Upper lobe of right lung (tissue), 1 donor: ENCODE results near the gene MIDN. TPM values are rescaled to one million over a fixed set of nuclear protein-coding genes. Genes with fewer than 3 reads are reported as not detected.

ENCODE experiments used
- ATAC-seq: fragments of 200-7000 bp; cut with Tn5 transposase; one replicate; pipeline ENCODE4 v1.9.1; 2020; ENCODE audit warnings: mild to moderate bottlenecking, moderate library complexity
- DNase-seq: peaks from one replicate; pipeline ENCODE4 v3.0.0-alpha.2; 2020
- H3K27ac ChIP-seq: fragments of 200-600 bp; one replicate; pipeline ENCODE4 v1.8.0; 2022
- H3K27me3 ChIP-seq: fragments of 200-600 bp; one replicate; pipeline ENCODE4 v1.8.0; 2022; ENCODE audit warnings: mild to moderate bottlenecking
- H3K36me3 ChIP-seq: fragments of 200-600 bp; one replicate; pipeline ENCODE4 v1.8.0; 2022
- H3K4me1 ChIP-seq: fragments of 200-600 bp; one replicate; pipeline ENCODE4 v1.8.0; 2022
- H3K4me3 ChIP-seq: fragments of 200-600 bp; one replicate; pipeline ENCODE4 v1.8.0; 2022; ENCODE audit warnings: mild to moderate bottlenecking
- H3K9me3 ChIP-seq: fragments of 200-600 bp; one replicate; pipeline ENCODE4 v1.8.0; 2022
- intact Hi-C: fragments of 100-400 bp; cut with DNase I; formaldehyde crosslinking; loops from one replicate; pipeline ENCODE4 v1.11.0; 2022
- total RNA-seq: library from RNA; stranded (reverse); fragmentation: NEBNext Ultra II Directional; extraction: Animal tissue kit (Norgen Biotek cat#: 25700); gene quantifications from one replicate; pipeline ENCODE4 v1.2.1, GENCODE V29; 2021
- TF ChIP-seq, protein P1 (sequence below): fragments of 200-600 bp; IDR thresholded peaks from one replicate; pipeline ENCODE4 v1.8.0; 2022; ENCODE audit warnings: antibody characterized with exemption
- donor health status: DM: no; HTN: yes; CAD: no; lungs with severe emphysema.

Gene MIDN
- total RNA-seq, 1 donor from 2014 or later: 135 TPM

DNA sequence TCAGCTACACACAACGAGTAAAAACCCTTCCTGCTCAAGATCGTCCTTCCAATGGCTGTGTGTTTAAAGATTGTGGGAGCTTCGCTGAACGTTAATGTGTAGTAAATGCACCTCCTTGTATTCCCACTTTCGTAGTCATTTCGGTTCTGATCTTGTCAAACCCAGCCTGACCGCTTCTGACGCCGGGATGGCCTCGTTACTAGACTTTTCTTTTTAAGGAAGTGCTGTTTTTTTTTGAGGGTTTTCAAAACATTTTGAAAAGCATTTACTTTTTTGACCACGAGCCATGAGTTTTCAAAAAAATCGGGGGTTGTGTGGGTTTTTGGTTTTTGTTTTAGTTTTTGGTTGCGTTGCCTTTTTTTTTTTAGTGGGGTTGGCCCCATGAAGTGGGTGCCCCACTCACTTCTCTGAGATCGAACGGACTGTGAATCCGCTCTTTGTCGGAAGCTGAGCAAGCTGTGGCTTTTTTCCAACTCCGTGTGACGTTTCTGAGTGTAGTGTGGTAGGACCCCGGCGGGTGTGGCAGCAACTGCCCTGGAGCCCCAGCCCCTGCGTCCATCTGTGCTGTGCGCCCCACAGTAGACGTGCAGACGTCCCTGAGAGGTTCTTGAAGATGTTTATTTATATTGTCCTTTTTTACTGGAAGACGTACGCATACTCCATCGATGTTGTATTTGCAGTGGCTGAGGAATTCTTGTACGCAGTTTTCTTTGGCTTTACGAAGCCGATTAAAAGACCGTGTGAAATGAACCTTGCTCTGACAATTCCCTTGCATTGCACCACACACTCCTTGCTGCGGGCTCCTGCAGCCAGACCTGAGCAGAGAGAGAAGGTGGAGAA, 24.3 kb downstream of the MIDN start:
- H3K9me3 ChIP-seq: no peaks in the 10 kb centered on the region
- peaks cover 69% of the 10 kb centered on the region for H3K4me1 ChIP-seq
- ATAC-seq: no peak
- H3K4me3 ChIP-seq: peak overlapping the region; percentile 69
- peaks cover 52% of the 10 kb centered on the region for H3K36me3 ChIP-seq
- H3K27me3 ChIP-seq: no peaks in the 10 kb centered on the region
- intact Hi-C loops: no loop called here
- DNase-seq: no peak
- TF ChIP-seq, protein P1, sequence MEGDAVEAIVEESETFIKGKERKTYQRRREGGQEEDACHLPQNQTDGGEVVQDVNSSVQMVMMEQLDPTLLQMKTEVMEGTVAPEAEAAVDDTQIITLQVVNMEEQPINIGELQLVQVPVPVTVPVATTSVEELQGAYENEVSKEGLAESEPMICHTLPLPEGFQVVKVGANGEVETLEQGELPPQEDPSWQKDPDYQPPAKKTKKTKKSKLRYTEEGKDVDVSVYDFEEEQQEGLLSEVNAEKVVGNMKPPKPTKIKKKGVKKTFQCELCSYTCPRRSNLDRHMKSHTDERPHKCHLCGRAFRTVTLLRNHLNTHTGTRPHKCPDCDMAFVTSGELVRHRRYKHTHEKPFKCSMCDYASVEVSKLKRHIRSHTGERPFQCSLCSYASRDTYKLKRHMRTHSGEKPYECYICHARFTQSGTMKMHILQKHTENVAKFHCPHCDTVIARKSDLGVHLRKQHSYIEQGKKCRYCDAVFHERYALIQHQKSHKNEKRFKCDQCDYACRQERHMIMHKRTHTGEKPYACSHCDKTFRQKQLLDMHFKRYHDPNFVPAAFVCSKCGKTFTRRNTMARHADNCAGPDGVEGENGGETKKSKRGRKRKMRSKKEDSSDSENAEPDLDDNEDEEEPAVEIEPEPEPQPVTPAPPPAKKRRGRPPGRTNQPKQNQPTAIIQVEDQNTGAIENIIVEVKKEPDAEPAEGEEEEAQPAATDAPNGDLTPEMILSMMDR: no peak
- H3K27ac ChIP-seq: peak overlapping the region; percentile 4

GRCh38 chr19:1273263-1274041, 25.1 kb downstream of the MIDN start:
- H3K36me3 ChIP-seq: peaks cover 56% of the 10 kb centered on the region
- H3K4me3 ChIP-seq: no peak overlapping the region
- ATAC-seq: no peak
- H3K4me1 ChIP-seq: peaks cover 61% of the 10 kb centered on the region
- no peak for DNase-seq
- peak overlapping the region; percentile 94 for H3K27ac ChIP-seq
- H3K9me3 ChIP-seq: no peaks in the 10 kb centered on the region
- TF ChIP-seq, protein P1: no peak
- intact Hi-C loops: no loop called here
- H3K27me3 ChIP-seq: no peaks in the 10 kb centered on the region

DNA sequence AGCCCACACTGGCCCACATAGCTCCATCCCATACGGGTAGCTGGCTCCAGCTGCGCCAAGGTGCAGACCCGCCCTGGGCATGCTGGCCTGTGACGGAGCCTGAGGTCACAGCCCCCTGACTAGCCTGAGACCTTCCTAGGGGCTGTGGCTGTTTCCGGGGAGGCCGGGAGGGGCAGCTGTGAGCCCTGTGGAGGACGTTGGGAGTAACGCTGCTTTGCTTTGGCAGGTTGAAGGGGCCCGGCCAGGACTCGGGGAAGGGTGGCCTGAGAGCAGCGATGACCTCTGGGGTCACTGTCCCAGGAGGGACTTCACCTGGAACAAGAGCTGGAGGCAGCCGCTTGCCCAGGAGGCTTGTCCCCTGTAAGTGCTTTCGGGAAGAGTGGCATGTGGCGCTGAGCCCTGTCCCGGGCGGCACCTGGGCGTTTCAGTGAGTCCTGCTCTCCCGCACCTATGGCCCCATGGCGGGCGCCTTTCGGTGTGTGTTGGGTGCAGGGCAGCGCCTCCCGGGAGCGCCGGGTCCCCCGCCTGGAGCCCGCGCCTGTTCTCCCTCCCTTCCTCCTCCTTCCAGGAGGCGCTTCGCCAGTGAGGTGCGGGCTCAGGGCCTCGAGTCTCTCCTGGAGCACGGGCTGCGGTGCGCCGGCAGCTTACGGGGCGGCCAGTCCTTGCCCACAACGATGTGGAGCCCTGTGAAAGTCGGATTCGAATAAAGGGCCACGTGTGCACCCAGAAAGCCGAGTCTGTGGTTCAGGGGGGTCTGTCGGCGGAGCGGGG, 25.9 kb downstream of the MIDN start:
- Histone ChIP-seq H3K9me3 (no peaks in the 10 kb centered on the region), H3K4me1 (peaks cover 57% of the 10 kb centered on the region), H3K27ac (peak overlapping the region; percentile 94), H3K4me3 (peak overlapping the region; percentile 69), H3K27me3 (no peaks in the 10 kb centered on the region), H3K36me3 (peaks cover 61% of the 10 kb centered on the region)
- intact Hi-C loops: no loop called here
- no peak for ATAC-seq
- no peak for DNase-seq
- TF ChIP-seq, protein P1: no peak

- no peaks in the 10 kb centered on the region for H3K9me3 ChIP-seq
- H3K27ac ChIP-seq: peak overlapping the region; percentile 94
- H3K4me1 ChIP-seq: peaks cover 57% of the 10 kb centered on the region
- ATAC-seq (no peak), DNase-seq (peak; percentile 77)
- TF ChIP-seq, protein P1: no peak
- no peaks in the 10 kb centered on the region for H3K27me3 ChIP-seq
- peak overlapping the region; percentile 69 for H3K4me3 ChIP-seq
- H3K36me3 ChIP-seq: peaks cover 61% of the 10 kb centered on the region
- intact Hi-C loops: no loop called here
These were observed 26.5 kb downstream of the MIDN start for GRCh38 chr19:1274852-1275259.

DNA sequence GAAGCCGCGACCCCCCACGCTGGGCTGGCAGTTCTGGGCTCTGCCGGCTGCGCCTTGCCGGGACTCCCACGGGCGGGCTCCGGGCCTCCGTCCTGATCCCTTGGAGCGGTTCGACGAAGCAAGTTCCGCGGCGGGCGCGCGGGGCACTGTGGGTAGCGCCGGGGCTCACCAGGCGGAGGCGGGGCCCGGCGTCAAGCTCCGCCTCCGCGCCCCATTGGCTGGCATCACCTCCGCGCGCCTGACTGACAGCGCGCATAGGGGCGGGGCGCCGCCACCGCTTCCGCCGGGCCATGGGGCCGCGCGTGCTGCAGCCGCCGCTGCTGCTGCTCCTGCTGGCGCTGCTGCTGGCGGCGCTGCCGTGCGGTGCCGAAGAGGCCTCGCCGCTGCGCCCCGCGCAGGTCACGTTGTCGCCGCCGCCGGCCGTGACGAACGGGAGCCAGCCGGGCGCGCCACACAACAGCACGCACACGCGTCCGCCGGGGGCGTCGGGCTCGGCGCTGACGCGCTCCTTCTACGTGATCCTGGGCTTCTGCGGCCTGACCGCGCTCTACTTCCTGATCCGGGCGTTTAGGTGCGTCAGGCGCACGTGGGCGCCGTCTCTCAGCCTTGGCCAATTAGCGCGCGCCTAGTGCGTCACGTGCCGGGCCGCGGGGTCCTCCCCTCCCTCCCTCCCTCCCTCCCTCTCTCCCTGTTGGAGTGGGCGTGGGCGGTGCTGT, 27.0 kb downstream of the MIDN start, which contains the start of gene FAM174C:
Gene FAM174C (plus strand): TSS at position 271 of the 716 bp plus-strand sequence. CDS start 20 bp downstream, at position 291.
- intact Hi-C loops: no loop called here
- H3K9me3 ChIP-seq: no peaks in the 10 kb centered on the region
- H3K27me3 ChIP-seq: no peaks in the 10 kb centered on the region
- H3K4me3 ChIP-seq: peak within 1 kb of the TSS; percentile 69
- ATAC-seq (peak; percentile 88), DNase-seq (peak; percentile 98)
- peaks cover 55% of the 10 kb centered on the region for H3K4me1 ChIP-seq
- peak within 1 kb of the TSS; percentile 94 for H3K27ac ChIP-seq
- H3K36me3 ChIP-seq: peaks cover 60% of the 10 kb centered on the region
- TF ChIP-seq, protein P1: no peak
